D341Med (cell line): ENCODE results near the gene VWC2.
"Not testable (repeated sequence)": the region's sequence is repeated elsewhere in the genome, so short reads cannot be mapped to it uniquely, and the experiment has no call there.

ENCODE experiments used
- DNase-seq: peaks from one replicate; pipeline ENCODE4 v3.0.0; 2012; ENCODE audit warnings: low spot score

The VWC2 gene

DNA sequence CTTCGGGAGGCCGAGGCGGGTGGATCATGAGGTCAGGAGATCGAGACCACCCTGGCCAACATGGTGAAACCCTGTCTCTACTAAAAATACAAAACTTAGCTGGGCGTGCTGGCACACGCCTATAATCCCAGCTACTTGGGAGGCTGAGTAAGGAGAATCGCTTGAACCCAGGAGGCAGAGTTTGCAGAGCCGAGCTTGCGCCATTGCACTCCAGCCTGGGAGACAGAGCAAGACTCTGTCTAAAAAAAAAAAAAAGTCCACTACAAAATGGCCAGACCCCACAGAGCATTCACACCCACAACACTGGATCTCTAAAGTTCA is 78.1 kb downstream of the VWC2 start:
- not testable (repeated sequence) for DNase-seq

DNA sequence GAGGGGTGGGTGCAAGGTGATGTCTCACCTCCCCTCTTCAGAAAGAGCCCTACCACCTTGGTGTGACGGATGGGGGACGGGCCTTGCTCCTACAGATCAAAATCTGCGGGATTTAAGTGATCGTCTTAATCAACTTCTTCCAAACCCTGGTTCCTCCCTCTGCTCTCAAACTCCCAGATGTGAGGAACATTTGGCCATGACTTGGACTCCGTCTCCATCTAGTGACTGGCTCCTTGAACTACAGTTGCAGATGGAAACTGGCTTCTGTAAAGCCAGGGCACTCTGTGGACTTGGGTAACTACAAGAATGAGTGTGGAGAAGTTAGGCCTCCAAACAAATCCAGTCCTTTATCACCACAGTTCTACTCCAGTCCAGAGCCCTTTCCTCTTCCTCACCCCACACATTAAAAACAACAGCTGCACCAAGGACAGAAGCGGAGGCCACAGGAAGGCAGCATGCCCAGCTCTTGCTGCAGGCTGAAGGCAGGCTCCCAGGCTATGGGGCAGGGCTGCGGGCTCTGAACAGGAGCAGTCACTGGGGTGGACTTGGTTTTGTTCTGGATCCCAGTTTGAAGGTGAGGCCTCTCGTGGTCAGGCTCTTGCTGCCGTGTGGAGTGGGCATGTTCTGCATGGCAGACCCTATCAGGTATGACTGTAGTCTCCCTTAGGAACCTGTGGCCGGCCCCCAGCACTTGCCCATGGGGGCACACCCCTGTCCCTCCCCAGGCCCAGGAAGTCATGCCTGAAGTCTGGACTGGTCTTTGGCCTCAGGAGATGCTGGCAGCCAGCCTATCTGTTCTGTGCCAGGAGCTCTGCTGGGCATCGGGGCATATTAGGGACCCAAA is 79.4 kb downstream of the VWC2 start:
- peak; percentile 68 for DNase-seq

DNA sequence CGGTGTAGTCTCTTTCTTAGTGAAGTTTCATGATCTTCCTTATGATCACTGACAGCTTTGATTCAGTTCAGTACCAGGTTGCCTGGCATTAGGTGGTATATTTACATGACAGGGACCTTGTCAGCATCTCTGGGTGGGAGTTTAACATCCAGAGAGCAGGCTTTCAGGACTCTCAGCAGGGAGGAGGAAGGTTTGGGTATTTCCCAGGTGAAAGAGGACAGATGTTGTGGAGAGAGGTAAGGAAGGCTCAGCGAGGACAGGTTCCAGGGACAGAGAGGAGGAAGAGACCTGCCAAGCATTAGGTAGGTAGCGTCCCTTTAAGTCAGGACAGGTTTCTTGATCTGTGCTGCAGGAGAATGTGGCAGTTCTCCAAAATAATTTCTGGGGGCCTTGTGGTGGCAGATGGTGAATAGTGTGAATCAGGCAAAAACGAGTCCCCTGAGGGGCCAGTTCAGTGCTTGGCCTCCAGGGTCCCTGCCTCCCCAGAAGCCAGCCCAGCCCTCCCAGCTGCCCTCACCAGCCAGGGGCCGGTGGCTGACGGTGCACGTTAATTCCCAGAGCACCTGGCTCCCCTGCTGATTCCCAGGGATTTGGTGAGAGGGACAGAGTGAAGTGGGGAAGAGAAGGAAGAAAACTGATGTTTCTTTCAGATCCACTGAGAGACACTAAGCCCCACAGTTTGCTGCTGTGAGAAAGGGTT is 82.0 kb downstream of the VWC2 start:
- no peak for DNase-seq

DNA sequence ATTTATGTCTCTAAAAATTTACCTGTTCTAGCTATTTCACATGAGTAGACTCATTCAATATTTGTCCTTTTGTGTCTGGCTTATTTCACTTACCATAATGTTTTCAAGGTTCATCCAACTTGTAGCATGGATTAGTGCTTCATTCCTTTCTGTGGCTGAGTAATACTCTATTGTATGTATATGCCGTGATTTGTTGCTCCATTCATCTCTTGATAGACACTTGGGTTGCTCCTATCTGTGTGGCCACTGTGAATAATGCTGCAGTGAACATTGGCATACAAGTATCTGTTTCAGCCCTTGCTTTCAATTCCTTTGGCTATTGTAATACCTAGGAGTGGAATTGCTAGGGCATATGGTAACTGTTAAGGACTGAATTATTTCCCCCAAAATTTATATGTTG is 86.9 kb downstream of the VWC2 start:
- DNase-seq, result no peak

DNA sequence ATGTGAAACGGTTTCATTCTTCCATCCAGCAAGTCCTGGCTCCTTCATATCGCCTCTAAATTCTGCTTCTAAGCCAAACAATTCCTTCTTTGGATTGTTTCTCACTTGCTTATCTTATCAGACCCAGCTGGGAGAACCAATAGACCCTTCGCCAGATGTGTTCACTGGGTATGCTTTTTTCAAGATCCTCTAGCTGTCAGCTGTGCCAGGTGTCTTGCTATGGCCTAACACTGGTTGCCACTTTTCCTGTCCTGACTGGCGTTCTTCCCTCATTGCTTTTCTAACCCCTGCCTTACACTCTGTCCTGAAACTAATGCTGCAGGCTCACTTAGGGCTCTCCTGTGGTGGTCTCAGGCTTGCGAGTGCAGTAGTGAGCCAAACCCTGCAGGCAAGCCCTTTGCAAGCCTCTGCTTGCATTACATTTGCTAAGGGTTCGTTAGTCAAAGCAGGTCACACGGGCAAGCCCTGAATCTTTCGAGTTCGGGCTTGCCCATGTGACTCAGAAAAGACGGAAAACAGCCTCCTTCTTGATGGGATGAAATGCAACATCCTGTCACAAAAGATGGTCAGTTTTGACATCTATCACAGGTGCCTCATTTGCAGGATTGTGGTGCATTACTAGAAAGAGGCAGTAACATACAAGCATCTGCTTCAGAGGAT is 92.8 kb downstream of the VWC2 start:
- no peak for DNase-seq

DNA sequence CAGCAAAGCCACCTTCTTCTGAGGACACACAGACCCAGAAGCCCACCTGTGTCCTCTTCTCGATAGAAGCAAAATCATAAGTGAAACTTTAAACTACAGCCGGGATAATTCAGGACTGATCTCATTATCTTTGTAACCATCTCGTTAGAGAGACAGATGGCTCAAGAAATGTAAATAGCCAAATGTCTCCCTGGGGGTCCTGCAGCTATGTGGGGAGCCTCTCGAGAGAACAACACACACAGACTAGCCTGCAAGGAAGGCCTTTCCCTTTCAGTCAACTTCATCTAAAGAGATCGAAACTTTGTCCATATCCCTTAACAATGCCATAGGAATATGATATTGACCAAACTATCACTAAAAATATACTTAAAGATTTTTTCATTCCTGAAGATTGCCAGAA is 93.5 kb downstream of the VWC2 start:
- DNase-seq, result no peak

DNA sequence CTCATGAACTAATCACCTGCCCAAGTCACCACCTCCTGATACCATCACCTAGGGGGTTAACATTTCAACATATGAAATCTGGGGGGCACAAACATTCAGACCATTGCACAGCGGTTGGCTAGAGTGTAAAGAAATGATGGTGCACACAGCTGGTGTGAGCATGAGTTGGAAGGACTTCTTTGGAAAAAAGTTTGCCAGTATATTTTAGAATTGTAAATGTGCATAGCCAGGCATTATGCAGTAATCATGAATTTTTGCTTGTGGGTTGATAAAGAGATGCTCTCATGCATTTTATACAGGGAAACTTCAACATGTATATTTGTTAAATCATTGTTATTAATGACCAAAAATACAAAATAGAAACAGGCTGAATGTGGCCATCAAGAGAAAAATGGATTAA is 100.0 kb downstream of the VWC2 start:
- DNase-seq, result no peak

DNA sequence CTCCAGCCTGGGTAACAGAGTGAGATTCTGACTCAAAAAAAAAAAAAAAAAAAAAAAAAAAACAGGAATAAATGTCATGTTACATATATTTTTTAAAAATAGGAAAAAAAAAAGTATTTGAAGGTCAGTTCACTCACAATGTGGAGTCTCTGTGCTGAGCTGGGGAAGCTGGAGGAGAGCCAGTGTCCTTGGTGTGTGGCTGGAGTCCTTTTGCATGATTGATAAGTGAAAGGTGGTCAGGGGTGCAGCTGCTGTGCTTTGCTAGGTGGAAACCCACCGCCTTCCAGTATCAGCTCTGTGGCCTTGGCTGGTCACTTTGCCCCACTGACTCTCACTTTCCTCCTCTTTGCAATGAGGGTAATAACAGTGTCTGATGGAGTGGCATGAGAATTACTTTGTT is 101.9 kb downstream of the VWC2 start:
- no peak for DNase-seq

DNA sequence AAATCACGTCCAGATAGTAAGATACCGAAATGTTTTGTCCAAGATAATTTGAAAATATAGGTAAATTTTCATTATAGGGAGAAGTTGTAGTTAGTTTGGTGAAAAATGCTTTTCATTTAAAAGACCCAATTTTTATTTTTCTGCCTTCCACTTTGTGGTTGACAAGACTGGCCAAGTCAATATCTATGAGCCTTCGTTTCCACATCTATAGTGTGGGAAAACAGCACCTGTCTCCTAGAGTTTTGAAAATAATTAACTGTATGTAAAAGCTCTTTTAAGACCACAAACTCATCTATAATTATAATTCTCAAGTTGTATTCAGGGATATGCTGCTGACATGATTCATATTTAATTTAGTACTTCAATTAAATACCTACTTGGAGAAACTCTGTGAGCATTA is 102.8 kb downstream of the VWC2 start:
- no peak for DNase-seq

DNA sequence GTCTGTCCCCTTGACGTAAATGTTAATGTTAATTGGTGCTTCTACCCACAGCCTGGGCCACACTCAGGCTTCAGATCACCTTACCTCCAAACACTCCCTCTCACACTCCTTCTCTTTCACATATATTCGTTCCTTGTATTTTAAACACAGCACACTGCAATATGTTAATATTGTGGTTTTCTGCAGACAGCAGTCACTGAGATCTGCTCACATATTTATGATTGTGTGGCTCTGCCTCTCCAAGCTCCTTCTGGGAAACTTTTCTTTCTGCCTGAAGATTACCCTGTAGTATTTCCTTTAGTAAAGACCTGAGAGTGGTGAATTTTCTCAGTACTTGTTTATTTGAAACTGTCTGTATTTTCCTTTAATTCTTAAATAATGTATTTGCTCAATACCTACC is 104.7 kb downstream of the VWC2 start:
- DNase-seq, result no peak

DNA sequence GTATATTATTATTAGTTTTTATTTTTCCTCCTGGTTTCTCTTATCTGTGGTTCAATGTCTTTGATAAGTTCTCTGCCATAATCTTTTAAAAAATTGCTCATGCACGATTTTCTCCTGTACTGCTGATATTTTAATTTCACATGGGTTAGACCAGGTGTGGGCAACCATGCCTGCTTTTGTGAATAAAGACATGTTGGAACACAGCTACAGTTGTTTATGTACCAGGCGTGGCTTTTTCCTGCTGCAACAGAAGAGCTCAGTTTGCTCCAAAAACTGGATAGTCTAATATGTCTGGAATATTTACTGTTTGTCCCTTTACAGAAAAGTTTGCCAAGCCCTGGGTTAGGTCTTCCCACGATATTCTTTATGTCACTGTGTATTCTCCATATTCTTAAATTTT is 105.2 kb downstream of the VWC2 start:
- DNase-seq, result no peak

DNA sequence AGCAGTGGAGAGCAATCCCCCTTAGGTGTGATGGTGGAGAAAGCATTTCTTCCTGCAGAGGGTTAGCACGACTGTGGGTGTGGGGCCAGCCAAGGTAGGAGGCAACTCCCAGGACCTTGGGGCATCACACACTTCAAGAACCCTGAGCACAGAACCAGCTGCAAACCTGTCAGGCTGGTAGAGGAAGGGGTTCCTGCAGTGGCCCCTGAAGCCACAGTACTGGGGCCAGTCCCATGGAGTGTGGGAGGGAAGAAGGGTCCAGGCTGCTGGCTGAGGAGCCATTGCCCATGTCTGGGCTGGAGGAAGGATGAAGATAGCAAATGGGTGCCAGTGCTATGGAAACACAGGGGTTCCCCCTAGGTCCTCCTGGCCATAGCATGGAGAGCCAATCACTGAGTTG is 110.5 kb downstream of the VWC2 start:
- no peak for DNase-seq

DNA sequence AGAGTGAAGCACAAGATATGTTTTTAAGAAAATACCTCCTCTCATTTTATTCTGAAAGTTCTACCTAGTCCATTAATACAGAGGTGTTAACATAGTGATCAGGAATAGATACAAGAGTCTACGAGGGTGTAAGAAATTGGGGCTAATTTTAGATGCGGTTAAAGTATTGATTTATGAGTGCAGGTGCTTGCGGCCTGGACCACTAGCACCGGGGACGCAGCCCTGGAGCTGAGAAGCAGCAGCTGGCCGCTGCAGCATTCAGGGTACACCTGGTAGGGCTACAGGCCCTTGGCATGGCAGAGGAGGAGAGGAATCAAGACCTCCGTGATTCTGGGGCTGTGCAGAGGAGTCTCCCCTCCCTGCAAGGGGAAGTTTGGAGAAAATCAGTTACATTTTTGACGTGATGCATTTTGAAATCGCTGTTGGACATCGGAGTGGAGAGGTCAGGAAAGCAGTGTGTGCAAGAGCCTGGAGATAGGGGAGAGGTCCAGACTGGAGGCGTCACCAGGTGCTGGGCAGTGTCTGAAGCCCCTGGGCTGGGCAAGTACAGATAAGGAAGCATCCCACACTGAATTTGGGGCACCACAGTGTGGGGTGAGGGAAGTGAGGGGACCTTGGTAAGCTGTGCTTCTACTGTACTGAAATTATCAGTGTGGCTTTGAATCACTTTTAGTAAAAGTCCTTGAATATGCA is 112.3 kb downstream of the VWC2 start:
- no peak for DNase-seq

DNA sequence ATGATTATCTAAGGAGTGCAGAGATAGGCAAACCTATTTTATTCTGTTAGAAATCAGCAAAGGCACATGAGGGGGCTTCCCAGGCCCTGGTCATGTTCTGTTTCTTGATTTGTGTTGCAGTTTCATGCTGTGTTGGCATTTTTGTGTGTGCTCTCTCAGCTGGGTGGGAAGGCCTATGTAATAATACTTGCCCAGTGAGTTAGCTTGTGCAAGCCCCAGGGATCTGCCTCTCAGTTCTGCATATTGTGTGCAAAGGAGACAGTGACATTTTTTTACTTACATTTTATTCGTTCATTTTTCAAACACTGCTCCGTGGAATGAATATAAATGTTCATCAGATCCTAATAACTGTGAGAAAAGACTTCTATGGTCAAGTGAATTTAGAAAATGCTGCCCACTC is 119.0 kb downstream of the VWC2 start:
- no peak for DNase-seq

DNA sequence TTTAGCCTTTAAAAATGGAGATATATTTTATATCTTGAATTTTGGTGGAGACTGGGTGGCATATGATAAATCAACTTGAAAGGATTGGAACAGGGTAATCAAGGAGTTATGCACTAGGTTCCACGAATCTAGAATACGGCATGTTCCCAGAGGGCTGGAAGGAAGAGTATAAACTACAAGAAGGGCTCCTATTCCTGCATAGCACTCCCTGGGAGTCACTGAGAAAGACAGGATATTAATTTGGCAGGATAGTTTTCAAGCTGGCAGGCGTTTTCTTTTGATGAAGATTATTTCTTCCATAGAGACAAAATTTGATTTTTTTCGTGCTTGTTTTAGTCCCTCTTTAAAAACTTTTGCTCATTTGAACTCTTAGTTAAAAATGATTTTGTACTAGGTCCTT is 119.7 kb downstream of the VWC2 start:
- DNase-seq, result no peak

DNA sequence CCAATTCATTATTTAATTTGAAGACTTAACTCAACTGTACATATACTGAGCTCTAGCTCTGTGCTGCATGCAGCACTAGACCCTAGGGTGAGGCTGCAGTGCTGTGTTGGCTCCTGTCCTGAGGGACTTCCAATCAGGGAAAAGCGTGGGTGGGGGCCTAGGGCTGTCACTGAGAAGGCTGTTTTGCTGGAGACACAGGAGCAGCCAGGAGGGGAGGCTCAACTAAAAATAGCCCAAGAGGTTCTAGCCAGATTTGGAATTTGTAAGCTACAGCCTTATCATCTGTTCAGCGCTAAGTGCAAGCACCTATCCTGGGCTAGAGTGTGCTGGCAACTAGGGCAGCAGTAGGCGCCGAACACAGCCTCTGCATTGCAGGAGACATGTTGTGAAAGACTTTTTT is 121.1 kb downstream of the VWC2 start:
- DNase-seq, result no peak

DNA sequence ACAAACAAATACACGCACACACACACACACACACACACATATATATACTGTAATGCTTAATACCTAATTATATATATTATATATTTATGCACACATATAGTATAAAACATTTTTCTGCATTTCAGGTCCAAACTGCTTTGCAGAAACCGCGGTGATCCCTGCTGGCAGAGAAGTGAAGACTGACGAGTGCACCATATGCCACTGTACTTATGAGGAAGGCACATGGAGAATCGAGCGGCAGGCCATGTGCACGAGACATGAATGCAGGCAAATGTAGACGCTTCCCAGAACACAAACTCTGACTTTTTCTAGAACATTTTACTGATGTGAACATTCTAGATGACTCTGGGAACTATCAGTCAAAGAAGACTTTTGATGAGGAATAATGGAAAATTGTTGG is 138.5 kb downstream of the VWC2 start:
- no peak for DNase-seq

DNA sequence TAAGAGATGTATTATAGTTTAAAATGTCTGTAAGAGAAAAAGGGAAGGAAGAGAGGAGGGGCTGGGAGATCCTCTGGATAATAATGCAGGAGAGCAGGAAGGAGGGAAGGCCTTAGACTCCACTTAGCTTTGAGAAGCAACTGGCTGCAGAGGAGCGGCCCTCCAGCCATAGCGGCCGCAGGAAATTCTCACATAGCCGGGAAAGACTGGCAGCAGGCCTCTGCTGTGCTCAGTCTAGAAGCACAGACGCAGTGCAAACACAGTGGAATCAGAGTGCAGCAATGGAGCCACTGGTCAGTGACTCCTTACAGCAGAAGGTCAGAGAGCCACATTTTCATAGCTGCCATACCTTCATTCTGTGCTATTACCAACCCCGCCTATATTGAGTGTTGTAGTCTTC is 153.3 kb downstream of the VWC2 start:
- no peak for DNase-seq

DNA sequence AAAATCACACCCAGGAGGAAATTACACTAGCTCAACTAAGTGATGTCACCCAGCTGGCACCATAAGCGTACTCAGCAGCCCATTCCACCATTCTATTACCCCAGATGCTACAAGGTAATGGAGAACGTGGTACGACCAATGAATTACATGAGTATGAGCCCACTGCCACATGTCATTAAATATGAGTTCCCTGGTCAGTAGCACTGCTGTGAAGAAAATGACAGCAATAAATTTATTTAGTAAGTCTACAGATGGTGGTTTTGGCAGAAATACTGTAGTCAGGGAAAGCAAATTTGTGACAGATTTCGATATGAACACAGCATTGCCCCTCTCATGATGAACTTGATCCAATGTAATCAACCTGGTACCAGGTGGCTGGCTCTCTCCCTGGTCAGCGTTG is 154.2 kb downstream of the VWC2 start:
- DNase-seq, result no peak

DNA sequence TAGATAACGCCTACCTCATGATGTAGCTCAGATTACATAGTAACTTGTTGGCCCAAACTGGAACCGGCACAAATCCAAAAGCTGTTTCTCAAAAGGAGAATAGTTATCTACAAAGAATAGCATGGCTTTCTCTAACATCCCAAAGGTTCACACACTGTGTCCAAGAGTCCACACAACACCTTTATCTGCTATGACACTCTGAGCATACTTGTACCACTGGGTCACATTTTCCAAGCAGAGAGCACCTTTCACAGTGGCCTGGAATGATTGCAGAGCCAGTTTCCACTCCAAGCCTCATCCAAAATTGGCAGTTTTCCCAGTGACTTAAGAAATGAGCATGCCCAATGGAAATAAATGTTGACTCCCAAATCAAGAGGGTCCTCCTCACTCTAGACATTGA is 155.3 kb downstream of the VWC2 start:
- no peak for DNase-seq

DNA sequence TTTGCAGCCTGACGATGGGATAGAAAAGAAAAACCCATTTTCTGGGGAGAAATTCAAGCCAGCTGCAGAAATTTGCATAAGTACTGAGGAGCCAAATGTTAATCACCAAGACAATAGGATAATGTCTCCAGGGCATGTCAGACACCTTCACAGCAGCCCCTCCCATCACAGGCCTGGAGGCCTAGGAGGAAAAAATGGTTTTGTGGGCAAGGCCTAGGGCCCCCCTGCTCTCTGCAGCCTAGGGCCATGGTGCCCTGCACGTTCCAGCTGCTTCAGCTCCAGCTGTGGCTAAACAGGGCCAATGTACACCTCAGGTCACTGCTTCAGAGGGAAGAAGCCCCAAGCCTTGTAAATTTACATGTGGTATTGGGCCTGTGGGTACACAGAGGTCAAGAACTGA is 158.2 kb downstream of the VWC2 start:
- no peak for DNase-seq

DNA sequence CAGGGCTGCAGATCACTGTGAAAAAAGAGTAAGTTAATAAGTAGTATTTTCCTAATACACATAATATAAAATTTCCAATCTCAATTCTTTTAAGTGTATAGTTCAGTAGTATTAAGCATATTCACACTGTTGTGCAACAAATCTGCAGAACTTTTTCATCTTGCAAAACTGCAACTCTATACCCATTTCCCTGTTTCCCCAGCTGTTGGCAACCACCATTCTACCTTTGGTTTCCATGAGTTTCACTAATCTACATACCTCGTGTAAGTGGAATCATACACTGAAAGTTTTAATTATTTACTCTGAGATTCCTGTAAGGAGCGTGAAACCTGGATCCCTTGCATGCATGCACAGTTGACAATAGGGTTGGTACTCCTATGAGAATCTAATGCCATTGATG is 164.2 kb downstream of the VWC2 start:
- no peak for DNase-seq
